ENCODE data around the gene SEC24D. TPM values are rescaled to one million over a fixed set of nuclear protein-coding genes. Genes with fewer than 3 reads are reported as not detected.

The SEC24D gene
- total RNA-seq, 2 experiments from 2014 or later = 25.2 to 26.4 TPM

DNA sequence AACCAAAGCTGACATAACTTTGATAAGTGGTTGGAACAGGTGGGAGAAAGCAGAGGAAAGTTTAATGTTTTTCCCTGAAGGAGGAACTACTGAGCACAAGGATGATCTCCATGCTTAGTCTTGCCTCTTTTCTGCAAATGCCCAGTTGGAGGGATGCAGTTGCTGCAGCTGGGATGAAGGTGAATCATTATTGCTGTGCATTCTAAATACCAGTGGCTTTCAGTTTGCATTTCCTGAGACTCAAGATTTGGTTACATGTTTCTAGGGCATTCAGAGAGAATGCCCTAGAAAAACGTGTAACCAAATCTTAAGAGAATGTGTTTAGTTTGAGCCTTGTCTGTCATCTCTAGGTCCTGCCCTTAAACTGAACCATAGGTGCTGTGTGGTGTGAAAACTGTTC lies 108.6 kb downstream of the SEC24D start:
- intact Hi-C loops (cut with micrococcal nuclease) = no loop called here
- H3K27me3 Mint-ChIP-seq = no peaks in the 10 kb centered on the region
- H3K36me3 Mint-ChIP-seq (ENCODE audit: low read depth) = peaks cover 33% of the 10 kb centered on the region
- DNase-seq = no peak
- no peak overlapping the region for H3K27ac Mint-ChIP-seq
- CTCF ChIA-PET = interaction anchor here (1.2 to 1.6 kb wide), 2 partner anchors 14 to 138 kb away, joined by 4 to 6 read pairs; no protein-coding TSS in a partner anchor
- no peaks in the 10 kb centered on the region for H3K9me3 Mint-ChIP-seq
- peaks cover 15% of the 10 kb centered on the region for H3K4me1 Mint-ChIP-seq (ENCODE audit: low read depth)
- ATAC-seq = no peak
- TF ChIP-seq, protein P1, sequence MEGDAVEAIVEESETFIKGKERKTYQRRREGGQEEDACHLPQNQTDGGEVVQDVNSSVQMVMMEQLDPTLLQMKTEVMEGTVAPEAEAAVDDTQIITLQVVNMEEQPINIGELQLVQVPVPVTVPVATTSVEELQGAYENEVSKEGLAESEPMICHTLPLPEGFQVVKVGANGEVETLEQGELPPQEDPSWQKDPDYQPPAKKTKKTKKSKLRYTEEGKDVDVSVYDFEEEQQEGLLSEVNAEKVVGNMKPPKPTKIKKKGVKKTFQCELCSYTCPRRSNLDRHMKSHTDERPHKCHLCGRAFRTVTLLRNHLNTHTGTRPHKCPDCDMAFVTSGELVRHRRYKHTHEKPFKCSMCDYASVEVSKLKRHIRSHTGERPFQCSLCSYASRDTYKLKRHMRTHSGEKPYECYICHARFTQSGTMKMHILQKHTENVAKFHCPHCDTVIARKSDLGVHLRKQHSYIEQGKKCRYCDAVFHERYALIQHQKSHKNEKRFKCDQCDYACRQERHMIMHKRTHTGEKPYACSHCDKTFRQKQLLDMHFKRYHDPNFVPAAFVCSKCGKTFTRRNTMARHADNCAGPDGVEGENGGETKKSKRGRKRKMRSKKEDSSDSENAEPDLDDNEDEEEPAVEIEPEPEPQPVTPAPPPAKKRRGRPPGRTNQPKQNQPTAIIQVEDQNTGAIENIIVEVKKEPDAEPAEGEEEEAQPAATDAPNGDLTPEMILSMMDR (IDR thresholded peaks at IDR 0.05) = no peak
- no peak overlapping the region for H3K4me3 Mint-ChIP-seq
- POLR2A ChIA-PET = no interaction called here

DNA sequence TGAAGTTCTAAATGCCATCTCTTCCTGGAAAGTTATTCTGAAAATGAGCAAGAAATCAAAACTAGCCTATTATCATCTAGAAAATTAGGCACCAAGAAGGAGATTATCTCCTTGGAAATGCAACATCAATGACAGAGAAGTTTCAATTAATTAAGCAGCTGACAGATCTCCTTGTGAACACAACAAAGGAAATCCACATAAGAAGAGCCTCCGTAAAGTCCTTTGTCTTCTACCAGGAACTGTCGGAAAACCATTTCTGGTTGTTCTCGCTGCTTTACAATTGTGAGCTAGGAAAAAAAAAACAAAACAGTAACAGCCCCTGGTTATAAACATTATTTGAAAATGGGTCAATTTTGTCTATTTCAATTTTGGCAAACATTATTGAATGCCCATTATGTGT lies 112.6 kb downstream of the SEC24D start:
- TF ChIP-seq, protein P1 (IDR thresholded peaks at IDR 0.05) = no peak
- ATAC-seq = no peak
- Mint-ChIP-seq H3K27ac (no peak overlapping the region), H3K4me1 (ENCODE audit: low read depth) (no peaks in the 10 kb centered on the region), H3K36me3 (ENCODE audit: low read depth) (peaks cover 23% of the 10 kb centered on the region), H3K27me3 (no peaks in the 10 kb centered on the region), H3K4me3 (no peak overlapping the region), H3K9me3 (no peaks in the 10 kb centered on the region)
- intact Hi-C loops (cut with micrococcal nuclease) = no loop called here
- ChIA-PET CTCF (interaction anchor here (1.0 kb wide), 1 partner anchor 16 kb away, joined by 3 read pairs; no protein-coding TSS in a partner anchor), POLR2A (no interaction called here)
- no peak for DNase-seq

DNA sequence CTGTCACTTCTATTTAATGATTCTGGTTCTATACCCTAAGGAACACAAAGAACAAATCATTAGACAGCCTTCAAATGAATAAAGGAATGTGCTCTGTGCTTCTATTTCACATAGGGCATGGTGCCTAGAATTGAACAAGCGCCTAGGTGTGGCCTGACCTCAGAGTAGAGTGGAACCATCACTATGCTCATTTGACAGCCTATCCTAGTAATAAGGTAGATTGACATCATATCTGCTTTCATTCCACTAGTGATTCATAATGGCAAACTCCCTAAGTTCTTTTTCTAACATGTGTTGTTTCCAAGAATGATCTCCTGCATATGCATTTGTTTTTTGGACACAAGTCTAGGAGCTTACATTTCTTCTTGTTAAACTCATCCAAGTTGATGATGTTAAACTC lies 114.2 kb downstream of the SEC24D start:
- ATAC-seq (no peak), DNase-seq (no peak)
- H3K36me3 Mint-ChIP-seq (ENCODE audit: low read depth) = peaks cover 23% of the 10 kb centered on the region
- CTCF ChIA-PET = no interaction called here
- no peak overlapping the region for H3K27ac Mint-ChIP-seq
- intact Hi-C loops (cut with micrococcal nuclease) = no loop called here
- H3K4me3 Mint-ChIP-seq = no peak overlapping the region
- H3K27me3 Mint-ChIP-seq = no peaks in the 10 kb centered on the region
- H3K4me1 Mint-ChIP-seq (ENCODE audit: low read depth) = no peaks in the 10 kb centered on the region
- no peaks in the 10 kb centered on the region for H3K9me3 Mint-ChIP-seq
- TF ChIP-seq, protein P1 (IDR thresholded peaks at IDR 0.05) = no peak
- POLR2A ChIA-PET = no interaction called here

DNA sequence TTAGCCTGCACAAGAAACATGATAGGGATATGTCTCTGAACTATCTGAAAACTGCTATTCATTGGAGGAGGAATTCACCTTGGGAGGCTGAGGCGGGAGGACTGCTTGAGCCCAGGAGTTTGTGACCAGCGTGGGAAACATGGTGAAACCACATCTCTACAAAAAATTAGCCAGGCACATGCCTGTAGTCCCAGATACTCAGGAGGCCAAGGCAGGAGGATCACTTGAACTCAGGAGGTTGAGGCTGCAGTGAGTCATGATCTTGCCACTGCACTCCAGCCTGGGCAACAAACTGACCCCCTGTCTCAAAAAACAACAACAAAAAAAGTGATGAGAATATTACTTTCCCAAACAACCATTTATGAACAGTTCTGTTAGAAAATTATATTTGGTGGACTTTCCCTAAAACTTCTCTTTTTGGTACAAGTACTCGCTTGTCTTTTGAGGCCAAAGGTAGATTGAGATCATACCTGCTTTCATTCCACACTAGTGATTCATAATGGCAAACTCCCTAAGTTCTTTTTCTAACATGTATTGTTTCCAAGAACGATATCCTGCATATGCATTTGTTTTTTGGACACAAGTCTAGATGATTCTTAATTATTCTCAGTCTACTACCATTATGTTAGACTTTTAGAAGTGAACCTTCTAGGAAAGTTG lies 117.3 kb downstream of the SEC24D start:
- no peak for DNase-seq
- Mint-ChIP-seq H3K9me3 (no peaks in the 10 kb centered on the region), H3K4me3 (no peak overlapping the region), H3K36me3 (ENCODE audit: low read depth) (peaks cover 9% of the 10 kb centered on the region), H3K27ac (no peak overlapping the region), H3K4me1 (ENCODE audit: low read depth) (no peaks in the 10 kb centered on the region), H3K27me3 (no peaks in the 10 kb centered on the region)
- TF ChIP-seq, protein P1 (IDR thresholded peaks at IDR 0.05) = no peak
- ChIA-PET POLR2A (no interaction called here), CTCF (no interaction called here)
- intact Hi-C loops (cut with micrococcal nuclease) = no loop called here
- no peak for ATAC-seq

DNA sequence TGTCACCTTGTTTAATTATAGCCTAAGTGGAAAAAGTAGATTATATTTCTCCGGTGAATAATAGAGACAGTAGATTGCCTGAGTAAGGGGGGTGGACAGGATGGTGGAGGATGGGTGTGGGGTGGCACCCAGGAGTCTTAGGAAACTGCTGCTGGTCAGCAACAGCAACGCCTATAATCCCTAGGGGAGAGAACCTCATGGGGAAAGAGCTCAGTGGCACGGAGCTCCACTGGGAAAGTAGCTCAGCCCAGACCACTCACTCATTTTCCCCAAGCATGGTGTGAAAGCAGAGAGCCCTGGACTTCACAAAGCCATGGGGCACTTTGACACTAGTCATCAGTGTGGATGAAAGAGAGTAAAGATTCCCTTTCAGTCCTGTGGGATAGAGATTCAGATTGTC lies 119.6 kb downstream of the SEC24D start:
- H3K4me1 Mint-ChIP-seq (ENCODE audit: low read depth) = peaks cover 12% of the 10 kb centered on the region
- ATAC-seq = no peak
- no peak for DNase-seq
- CTCF ChIA-PET = no interaction called here
- H3K36me3 Mint-ChIP-seq (ENCODE audit: low read depth) = peaks cover 9% of the 10 kb centered on the region
- TF ChIP-seq, protein P1 (IDR thresholded peaks at IDR 0.05) = no peak
- H3K4me3 Mint-ChIP-seq = no peak overlapping the region
- H3K9me3 Mint-ChIP-seq = no peaks in the 10 kb centered on the region
- H3K27me3 Mint-ChIP-seq = no peaks in the 10 kb centered on the region
- intact Hi-C loops (cut with micrococcal nuclease) = no loop called here
- H3K27ac Mint-ChIP-seq = no peak overlapping the region
- POLR2A ChIA-PET = no interaction called here
